ENCODE results near the gene SCFD2.
A peak's percentile ranks its signal among the peaks of the same experiment; 100 is the strongest.

The SCFD2 gene

GRCh38 chr4:53366301-53366716 is 448 bp upstream of the SCFD2 start:
- TF ChIP-seq CTCF (IDR thresholded peaks at IDR 0.05; ENCODE audit: borderline replicate concordance, extremely low read depth, low read length, poor library complexity, severe bottlenecking) (no peak), EZH2 (IDR thresholded peaks at IDR 0.05; ENCODE audit: borderline replicate concordance, low read depth, low read length, severe bottlenecking) (no peak)
- peak; percentile 25 for ATAC-seq (ENCODE audit: insufficient read depth, low read depth)
- peak overlapping the region; percentile 67 for H3K9ac ChIP-seq (ENCODE audit: low read depth, low read length)
- peak overlapping the region; percentile 78 for H3K4me2 ChIP-seq (ENCODE audit: insufficient read depth, low read length)
- peak overlapping the region; percentile 86 to 97; a peak in 3 of 4 replicates for H3K4me3 ChIP-seq (ENCODE audit: low read depth in 1 of 2, low read length in 2 of 2)
- peaks cover 45% of the 10 kb centered on the region for H3K79me2 ChIP-seq (ENCODE audit: insufficient read depth, low read length)
- no peaks in the 10 kb centered on the region for H3K27me3 ChIP-seq (ENCODE audit: insufficient read depth, low read length, poor library complexity)
- H4K20me1 ChIP-seq (ENCODE audit: insufficient read depth, low read length), result peaks cover 3% of the 10 kb centered on the region; the same call in 1 of the 2 replicates
- no peaks in the 10 kb centered on the region for H3K9me3 ChIP-seq (ENCODE audit: insufficient read depth, low read length, severe bottlenecking)
- no peak for DNase-seq
- H3K36me3 ChIP-seq (ENCODE audit: insufficient read depth, low read length), result peaks cover 10% of the 10 kb centered on the region
- peak overlapping the region; percentile 75 for H2AFZ ChIP-seq (ENCODE audit: low read depth, low read length)
- H3K4me1 ChIP-seq (ENCODE audit: insufficient read depth, low read length), result peaks cover 46% of the 10 kb centered on the region
- peak overlapping the region; percentile 79 for H3K27ac ChIP-seq (ENCODE audit: low read length)

- peak overlapping the region; percentile 66 for H3K27ac ChIP-seq (ENCODE audit: low read length)
- H3K4me3 ChIP-seq (ENCODE audit: low read depth in 1 of 2, low read length in 2 of 2), result peak overlapping the region; percentile 86 to 97
- peaks cover 10% of the 10 kb centered on the region for H3K36me3 ChIP-seq (ENCODE audit: insufficient read depth, low read length)
- no peaks in the 10 kb centered on the region for H3K27me3 ChIP-seq (ENCODE audit: insufficient read depth, low read length, poor library complexity)
- H3K4me2 ChIP-seq (ENCODE audit: insufficient read depth, low read length), result peak overlapping the region; percentile 78
- no peaks in the 10 kb centered on the region for H3K9me3 ChIP-seq (ENCODE audit: insufficient read depth, low read length, severe bottlenecking)
- H3K9ac ChIP-seq (ENCODE audit: low read depth, low read length), result peak overlapping the region; percentile 67
- H3K4me1 ChIP-seq (ENCODE audit: insufficient read depth, low read length), result peaks cover 56% of the 10 kb centered on the region
- H2AFZ ChIP-seq (ENCODE audit: low read depth, low read length), result peak overlapping the region; percentile 90
- peak; percentile 21; the same call in 2 of the 3 replicates for ATAC-seq (ENCODE audit: insufficient read depth, low read depth)
- peaks cover 3% of the 10 kb centered on the region; the same call in 1 of the 2 replicates for H4K20me1 ChIP-seq (ENCODE audit: insufficient read depth, low read length)
- peak; percentile 26 for DNase-seq
- peaks cover 57% of the 10 kb centered on the region for H3K79me2 ChIP-seq (ENCODE audit: insufficient read depth, low read length)
- TF ChIP-seq CTCF (IDR thresholded peaks at IDR 0.05; ENCODE audit: borderline replicate concordance, extremely low read depth, low read length, poor library complexity, severe bottlenecking) (no peak), EZH2 (IDR thresholded peaks at IDR 0.05; ENCODE audit: borderline replicate concordance, low read depth, low read length, severe bottlenecking) (no peak)
These were observed 758 bp downstream of the SCFD2 start for GRCh38 chr4:53365121-53365485.

- Histone ChIP-seq H3K27me3 (ENCODE audit: insufficient read depth, low read length, poor library complexity) (no peaks in the 10 kb centered on the region), H3K4me1 (ENCODE audit: insufficient read depth, low read length) (peaks cover 58% of the 10 kb centered on the region), H3K4me2 (ENCODE audit: insufficient read depth, low read length) (peak overlapping the region; percentile 78), H4K20me1 (ENCODE audit: insufficient read depth, low read length) (peaks cover 5% of the 10 kb centered on the region; the same call in 1 of the 2 replicates), H3K9me3 (ENCODE audit: insufficient read depth, low read length, severe bottlenecking) (no peaks in the 10 kb centered on the region), H3K9ac (ENCODE audit: low read depth, low read length) (peak overlapping the region; percentile 67), H3K36me3 (ENCODE audit: insufficient read depth, low read length) (peaks cover 10% of the 10 kb centered on the region), H2AFZ (ENCODE audit: low read depth, low read length) (no peak overlapping the region), H3K27ac (ENCODE audit: low read length) (no peak overlapping the region), H3K4me3 (ENCODE audit: low read depth in 1 of 2, low read length in 2 of 2) (peak overlapping the region; percentile 86 to 97; a peak in 2 of 4 replicates), H3K79me2 (ENCODE audit: insufficient read depth, low read length) (peaks cover 62% of the 10 kb centered on the region)
- ATAC-seq (ENCODE audit: insufficient read depth, low read depth) (no peak), DNase-seq (no peak)
- TF ChIP-seq CTCF (IDR thresholded peaks at IDR 0.05; ENCODE audit: borderline replicate concordance, extremely low read depth, low read length, poor library complexity, severe bottlenecking) (no peak), EZH2 (IDR thresholded peaks at IDR 0.05; ENCODE audit: borderline replicate concordance, low read depth, low read length, severe bottlenecking) (no peak)
These were observed 1.2 kb downstream of the SCFD2 start for GRCh38 chr4:53364624-53365023.

Data from DND-41 (cell line).